Heart left ventricle (tissue), 13 donors: ENCODE data around the gene MARVELD3.

Experiments used
- POLR2A ChIP-seq, 2 donors: fragments of 450-650 bp; IDR thresholded peaks; one replicate each; pipeline ENCODE4 v1.6.1; 2017; ENCODE audit warnings: antibody characterized with exemption in 2 of 2, mild to moderate bottlenecking in 2 of 2, moderate library complexity in 2 of 2
- TF ChIP-seq, protein P1 (sequence below), 12 donors: fragments of 200-600 bp; sonication (generic) in 4 of 12; IDR thresholded peaks; one replicate each; pipeline versions ENCODE4 v1.5.0 to v1.8.0; 2018 to 2022; ENCODE audit warnings: antibody characterized with exemption in 12 of 12, mild to moderate bottlenecking in 5 of 12
- donor health status: ischemic (EF 13 %, LVEDD 7.1; RV severe dilation, severe dysfunction).
- donor health status: DM: no; HTN: yes; CAD: no.
- donor health status: DM: no; HTN: no; CAD: no.
- donor health status: ischemic (EF 25% LVEDD 6.9; RV normal size, moderate dysfunction).
- donor health status: ischemic (EF 25% LVEDD 5.7; RV mildly dilated, moderate dysfunction).
- donor health status: ischemic (EF 35%, LVEDD 5.7; RV mildly dilated, moderate dysfunction).
- donor health status: nonischemic (EF 11% LVEDD 7.7; RV severe dilation, severe dysfunction).
- donor health status: DM: yes; HTN: yes; CAD: no.
- donor health status: PGD.
- donor health status: ischemic (EF 29% LVEDD 5.4; RV normal size, mild dysfunction).
- donor health status: nonischemic (EF 23%, LVEDD 6.1; RV moderate dilation, normal function).

- TF ChIP-seq, protein P1, sequence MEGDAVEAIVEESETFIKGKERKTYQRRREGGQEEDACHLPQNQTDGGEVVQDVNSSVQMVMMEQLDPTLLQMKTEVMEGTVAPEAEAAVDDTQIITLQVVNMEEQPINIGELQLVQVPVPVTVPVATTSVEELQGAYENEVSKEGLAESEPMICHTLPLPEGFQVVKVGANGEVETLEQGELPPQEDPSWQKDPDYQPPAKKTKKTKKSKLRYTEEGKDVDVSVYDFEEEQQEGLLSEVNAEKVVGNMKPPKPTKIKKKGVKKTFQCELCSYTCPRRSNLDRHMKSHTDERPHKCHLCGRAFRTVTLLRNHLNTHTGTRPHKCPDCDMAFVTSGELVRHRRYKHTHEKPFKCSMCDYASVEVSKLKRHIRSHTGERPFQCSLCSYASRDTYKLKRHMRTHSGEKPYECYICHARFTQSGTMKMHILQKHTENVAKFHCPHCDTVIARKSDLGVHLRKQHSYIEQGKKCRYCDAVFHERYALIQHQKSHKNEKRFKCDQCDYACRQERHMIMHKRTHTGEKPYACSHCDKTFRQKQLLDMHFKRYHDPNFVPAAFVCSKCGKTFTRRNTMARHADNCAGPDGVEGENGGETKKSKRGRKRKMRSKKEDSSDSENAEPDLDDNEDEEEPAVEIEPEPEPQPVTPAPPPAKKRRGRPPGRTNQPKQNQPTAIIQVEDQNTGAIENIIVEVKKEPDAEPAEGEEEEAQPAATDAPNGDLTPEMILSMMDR (IDR thresholded peaks at IDR 0.05): no peak
- TF ChIP-seq POLR2A (IDR thresholded peaks at IDR 0.05): no peak
Measured at GRCh38 chr16:71659471-71659870, 33.5 kb downstream of the MARVELD3 start.
